Lower leg skin (tissue), 3 donors: ENCODE measurements around the gene RAB1A.

Experiments
- CTCF ChIP-seq, 3 donors: fragments of 450-650 bp; IDR thresholded peaks; one replicate each; pipeline ENCODE4 v1.5.1; 2016; ENCODE audit warnings: antibody characterized with exemption in 3 of 3, mild to moderate bottlenecking in 3 of 3, moderate library complexity in 2 of 3
- POLR2A ChIP-seq, 2 donors: fragments of 450-650 bp; IDR thresholded peaks; one replicate each; pipeline ENCODE4 v1.6.1; 2016 to 2017; ENCODE audit warnings: antibody characterized with exemption in 2 of 2, mild to moderate bottlenecking in 1 of 2, moderate library complexity in 1 of 2

DNA sequence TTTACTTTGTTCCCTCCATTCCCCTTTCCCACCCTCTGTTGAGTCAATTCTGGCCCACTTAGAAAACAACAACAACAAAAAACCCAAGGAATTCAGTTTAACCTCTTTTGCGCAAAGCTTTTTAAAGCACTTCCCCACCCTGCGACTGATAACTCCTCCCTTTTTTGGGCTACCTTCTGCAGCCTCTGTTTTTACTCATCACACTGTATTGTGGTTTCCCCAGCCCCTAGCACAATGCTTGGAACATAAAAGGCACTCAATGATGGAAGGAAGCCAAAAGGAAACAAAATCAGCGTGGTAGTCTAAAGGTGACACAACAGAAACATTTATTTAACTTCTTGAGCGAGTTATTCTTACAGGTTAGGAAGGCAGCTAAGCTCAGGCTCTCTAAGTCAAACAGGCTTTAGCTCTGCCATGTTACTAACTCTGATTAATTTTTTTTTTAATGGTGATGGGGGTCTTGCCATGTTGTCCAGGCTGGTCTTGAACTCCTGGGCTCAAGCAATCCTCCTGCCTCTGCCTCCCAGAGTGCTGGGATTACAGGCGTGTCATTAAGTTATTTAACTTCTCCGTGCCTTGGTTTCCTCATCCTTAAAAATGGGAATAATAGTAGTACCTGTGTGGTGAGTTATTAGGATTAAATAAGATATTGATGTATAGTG lies 72.4 kb downstream of the RAB1A start:
- TF ChIP-seq POLR2A (IDR thresholded peaks at IDR 0.05): no peak
- TF ChIP-seq CTCF (IDR thresholded peaks at IDR 0.05): no peak
